HG03460 (cell line): ENCODE data around the gene COL6A6.

Experiments used
- ATAC-seq: cut with Tn5 transposase; IDR thresholded peaks from one replicate; pipeline ENCODE4 v1.9.1; 2021; ENCODE audit not compliant: unreplicated experiment

COL6A6 gene, protein sequence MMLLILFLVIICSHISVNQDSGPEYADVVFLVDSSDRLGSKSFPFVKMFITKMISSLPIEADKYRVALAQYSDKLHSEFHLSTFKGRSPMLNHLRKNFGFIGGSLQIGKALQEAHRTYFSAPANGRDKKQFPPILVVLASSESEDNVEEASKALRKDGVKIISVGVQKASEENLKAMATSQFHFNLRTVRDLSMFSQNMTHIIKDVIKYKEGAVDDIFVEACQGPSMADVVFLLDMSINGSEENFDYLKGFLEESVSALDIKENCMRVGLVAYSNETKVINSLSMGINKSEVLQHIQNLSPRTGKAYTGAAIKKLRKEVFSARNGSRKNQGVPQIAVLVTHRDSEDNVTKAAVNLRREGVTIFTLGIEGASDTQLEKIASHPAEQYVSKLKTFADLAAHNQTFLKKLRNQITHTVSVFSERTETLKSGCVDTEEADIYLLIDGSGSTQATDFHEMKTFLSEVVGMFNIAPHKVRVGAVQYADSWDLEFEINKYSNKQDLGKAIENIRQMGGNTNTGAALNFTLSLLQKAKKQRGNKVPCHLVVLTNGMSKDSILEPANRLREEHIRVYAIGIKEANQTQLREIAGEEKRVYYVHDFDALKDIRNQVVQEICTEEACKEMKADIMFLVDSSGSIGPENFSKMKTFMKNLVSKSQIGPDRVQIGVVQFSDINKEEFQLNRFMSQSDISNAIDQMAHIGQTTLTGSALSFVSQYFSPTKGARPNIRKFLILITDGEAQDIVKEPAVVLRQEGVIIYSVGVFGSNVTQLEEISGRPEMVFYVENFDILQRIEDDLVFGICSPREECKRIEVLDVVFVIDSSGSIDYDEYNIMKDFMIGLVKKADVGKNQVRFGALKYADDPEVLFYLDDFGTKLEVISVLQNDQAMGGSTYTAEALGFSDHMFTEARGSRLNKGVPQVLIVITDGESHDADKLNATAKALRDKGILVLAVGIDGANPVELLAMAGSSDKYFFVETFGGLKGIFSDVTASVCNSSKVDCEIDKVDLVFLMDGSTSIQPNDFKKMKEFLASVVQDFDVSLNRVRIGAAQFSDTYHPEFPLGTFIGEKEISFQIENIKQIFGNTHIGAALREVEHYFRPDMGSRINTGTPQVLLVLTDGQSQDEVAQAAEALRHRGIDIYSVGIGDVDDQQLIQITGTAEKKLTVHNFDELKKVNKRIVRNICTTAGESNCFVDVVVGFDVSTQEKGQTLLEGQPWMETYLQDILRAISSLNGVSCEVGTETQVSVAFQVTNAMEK (N-terminal part only)

GRCh38 chr3:130516645-130517512 is at the start of gene COL6A6:
Gene COL6A6 (plus strand): TSS chr3:130517177. CDS start chr3:130560365, 43,188 bp downstream.
- no peak for ATAC-seq

GRCh38 chr3:130468311-130468710 is 48.7 kb upstream of the COL6A6 start:
- no peak for ATAC-seq

GRCh38 chr3:130470126-130470525 is 46.9 kb upstream of the COL6A6 start:
- ATAC-seq: no peak

DNA sequence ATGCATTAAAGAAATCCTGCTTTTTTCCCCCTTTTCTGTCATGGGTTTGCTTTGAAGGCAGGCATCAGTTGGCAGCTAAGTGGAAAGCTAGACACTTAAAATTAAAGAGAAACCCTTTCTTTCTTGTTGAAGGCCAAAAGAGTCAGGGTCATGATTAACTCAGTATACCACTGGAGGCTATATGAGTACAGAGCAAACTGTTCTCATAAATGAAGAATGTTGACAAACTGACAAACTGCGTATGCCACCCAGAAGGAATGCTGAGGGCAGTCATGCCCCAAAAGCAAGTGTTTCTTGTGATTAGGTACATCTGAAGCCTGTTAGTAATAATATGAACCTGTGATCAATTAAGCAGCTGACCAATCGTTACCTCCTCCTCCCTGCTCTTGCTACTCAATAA is 43.6 kb upstream of the COL6A6 start:
- no peak for ATAC-seq

GRCh38 chr3:130480736-130481135 is 36.2 kb upstream of the COL6A6 start:
- no peak for ATAC-seq

DNA sequence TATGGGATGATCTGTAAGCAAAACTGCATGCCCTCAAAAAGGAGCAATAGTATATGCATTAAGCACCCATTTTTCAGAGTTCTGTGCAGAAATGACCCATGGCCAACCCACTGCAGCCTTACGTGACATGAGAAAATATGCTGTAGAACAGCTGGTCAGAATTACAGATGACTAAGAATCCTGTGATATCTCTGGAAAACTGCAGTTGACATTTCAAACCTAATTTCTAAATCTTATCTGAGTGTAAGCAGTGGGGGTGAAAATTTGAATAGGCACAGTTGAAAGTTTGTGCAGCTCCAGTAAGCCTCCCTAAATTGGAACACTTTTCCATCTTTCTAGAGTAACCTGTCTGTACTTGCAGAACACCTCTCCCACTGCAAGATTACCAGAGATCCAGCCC is 28.7 kb upstream of the COL6A6 start:
- ATAC-seq: no peak

GRCh38 chr3:130488769-130489450 is 28.1 kb upstream of the COL6A6 start:
- ATAC-seq: no peak

DNA sequence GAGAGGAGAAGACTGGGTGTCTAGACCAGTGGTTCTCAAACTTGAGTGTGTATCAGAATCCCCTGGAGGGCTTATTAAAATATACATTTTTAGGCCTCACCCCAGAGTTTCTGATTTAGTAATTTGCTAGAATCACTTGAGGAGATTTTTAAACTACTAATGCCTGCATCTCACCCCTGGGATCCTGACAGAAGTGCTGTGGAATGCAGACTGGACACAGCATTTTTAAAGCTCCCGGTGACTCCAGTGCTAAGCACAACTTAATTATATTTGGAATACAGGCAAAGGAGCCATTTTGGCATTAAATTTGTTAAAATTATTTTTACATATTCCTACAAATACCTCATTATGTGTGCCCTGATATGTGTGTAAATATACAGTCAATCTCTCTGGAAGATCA is 26.7 kb upstream of the COL6A6 start:
- no peak for ATAC-seq

DNA sequence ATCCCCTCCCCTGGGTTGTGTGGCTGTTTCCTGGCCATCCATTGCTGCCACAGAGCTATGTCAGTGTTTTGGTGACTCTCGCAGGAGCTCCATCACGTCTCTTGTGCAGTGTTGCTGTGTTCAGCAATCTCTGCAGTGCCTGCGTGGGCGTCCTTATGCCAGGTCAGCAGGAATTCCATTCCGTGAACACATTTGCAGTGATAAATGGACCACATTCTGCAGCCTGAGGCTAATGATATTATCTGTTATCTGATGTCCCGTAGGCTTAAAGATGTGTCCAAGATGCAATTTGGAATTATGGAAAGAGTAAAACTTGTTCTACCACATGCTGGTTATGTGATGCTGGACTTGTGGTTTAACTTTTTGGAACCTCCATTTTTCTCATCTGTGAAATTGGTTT is 25.5 kb upstream of the COL6A6 start:
- no peak for ATAC-seq

DNA sequence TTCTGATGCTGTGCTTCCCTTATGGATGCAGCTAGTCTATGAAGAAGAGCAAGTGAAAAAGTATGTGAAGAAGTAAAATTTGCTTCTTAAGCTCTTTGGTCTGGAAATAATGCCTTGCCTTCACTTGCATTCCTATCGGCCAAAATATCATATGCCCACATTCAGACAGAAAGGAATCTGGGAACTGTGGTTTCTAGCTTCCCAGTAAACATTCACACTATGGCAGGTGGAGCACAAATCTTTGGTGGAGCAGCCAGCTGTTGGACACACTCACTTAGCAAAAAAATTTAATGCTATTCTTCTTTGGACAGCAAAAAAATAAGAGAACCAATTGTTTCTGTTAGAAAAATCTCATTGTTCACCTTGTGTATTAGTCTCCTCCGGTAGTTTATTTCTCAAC is 12.3 kb upstream of the COL6A6 start:
- no peak for ATAC-seq

DNA sequence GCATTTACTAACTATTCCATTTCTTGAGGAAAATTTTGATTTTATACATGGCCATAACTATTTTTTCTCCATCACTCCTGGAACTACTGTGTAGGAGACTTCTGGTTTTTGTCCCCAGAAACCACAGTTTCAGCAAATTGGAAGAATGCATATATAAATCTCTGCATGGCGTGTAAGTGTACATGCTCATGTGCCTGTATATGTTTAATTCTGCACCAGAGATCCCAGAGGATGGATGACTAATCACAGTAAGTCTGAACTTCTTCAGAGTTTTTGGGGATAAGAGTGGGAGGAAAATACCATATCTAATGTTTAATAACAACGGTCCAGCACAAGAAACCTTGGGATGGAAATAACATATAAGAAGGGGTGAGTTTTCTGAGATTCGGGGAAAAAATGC is 10.9 kb upstream of the COL6A6 start:
- ATAC-seq: no peak

DNA sequence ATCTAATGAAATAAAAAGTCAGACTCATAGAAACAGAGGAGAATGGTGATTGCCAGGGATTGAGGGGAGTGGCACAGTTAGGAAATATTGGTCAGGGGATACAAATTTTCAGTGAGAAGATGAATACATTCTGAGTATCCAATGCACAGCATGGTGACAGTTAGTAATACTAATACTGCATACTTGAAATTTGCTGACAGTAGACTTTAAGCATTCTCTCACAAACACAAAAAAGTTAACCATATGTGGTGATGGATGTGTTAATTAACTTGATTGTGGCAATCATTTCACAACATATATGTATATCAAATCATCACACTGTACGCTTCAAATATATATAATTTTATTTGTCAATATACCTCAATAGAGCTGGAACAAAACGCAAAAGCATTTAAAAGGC is 9.2 kb upstream of the COL6A6 start:
- ATAC-seq: no peak

GRCh38 chr3:130509008-130509407 is 8.0 kb upstream of the COL6A6 start:
- no peak for ATAC-seq

GRCh38 chr3:130514681-130515080 is 2.3 kb upstream of the COL6A6 start:
- ATAC-seq: no peak

DNA sequence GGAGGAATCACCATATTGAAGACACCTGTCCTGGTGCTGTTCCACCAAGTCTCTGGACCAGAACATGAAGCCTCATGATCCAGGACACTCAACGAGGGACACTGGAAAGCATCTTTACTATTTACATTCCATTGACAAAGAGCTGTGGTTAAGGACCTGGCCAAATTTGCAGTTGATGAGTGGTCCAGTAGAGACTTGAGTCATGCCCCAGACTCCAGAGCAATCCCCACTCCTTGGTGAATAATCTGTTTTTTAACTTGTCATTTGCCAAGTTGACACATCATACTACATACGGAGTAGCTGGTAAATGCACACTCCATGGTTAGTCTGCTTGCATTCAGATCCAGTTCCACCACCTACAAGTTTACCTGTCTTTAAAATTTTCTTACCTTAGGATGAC is 1.2 kb upstream of the COL6A6 start:
- ATAC-seq: no peak

- ATAC-seq: no peak
Measured at GRCh38 chr3:130517602-130518001, 625 bp downstream of the COL6A6 start.

DNA sequence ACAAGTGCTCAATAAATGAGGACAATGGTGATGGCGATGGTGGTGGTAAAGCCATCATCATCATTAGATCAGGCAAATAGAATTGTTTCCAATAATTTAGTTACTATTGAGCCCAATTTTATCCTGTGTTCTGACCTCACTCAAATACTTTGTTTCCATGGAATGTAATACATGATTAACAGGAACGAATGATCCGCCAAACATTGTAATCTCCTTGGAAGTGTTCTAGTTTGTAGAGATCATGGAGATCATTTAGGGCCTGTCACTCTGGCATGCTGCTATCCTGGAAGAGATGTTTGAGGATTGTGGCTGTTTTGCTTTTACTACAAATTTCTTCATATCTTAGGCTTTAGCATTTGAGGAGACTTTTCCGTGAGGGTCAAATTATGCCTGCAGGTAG is 2.8 kb downstream of the COL6A6 start:
- ATAC-seq: no peak

DNA sequence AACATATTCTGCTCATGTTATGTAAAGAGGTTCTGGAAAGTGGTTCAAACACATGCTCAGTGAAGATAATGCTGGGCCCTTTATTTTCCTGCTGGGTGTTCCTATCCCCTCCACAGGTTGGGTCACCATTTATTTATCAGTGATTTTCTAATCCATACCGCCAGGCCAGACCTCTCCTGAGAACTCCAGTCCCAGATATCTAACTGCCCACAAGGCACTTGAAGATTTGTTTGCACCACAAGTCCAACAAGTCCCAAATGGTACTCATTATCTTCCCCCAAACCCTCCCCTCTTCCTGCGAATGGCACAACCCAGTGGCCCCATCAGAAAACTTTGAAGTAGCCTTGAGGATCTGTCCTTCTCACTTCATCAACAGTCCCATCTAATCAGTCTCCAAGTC is 5.4 kb downstream of the COL6A6 start:
- no peak for ATAC-seq

DNA sequence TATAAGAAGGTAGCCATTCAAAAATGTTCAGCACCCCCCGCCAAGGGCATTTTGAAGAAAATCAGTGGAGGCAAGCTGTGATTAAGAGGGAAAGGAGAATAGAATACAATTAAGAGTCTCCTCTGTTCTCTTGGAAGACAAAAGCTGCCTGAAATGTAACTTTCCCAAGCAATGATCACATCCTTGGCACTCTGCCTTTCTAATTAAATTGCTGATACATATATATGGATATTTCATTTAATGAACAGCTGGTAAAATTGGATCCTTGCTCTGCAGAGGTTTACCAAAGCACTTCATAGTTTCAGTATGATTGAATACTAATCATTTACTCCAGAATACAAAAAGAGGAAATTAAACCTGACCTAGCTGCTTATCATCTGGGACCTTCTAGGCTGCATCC is 10.4 kb downstream of the COL6A6 start:
- ATAC-seq: no peak

GRCh38 chr3:130528120-130528519 is 11.1 kb downstream of the COL6A6 start:
- ATAC-seq: no peak
